Fibroblast of skin of scalp (primary cell): ENCODE data around the gene THOC7.
A peak's percentile ranks its signal among the peaks of the same experiment; 100 is the strongest.

Experiments used
- DNase-seq: peaks from one replicate; pipeline ENCODE4 v3.0.0-alpha.2; 2013

THOC7 gene

GRCh38 chr3:63878394-63879060, 14.9 kb upstream of the THOC7 start:
- no peak for DNase-seq

DNA sequence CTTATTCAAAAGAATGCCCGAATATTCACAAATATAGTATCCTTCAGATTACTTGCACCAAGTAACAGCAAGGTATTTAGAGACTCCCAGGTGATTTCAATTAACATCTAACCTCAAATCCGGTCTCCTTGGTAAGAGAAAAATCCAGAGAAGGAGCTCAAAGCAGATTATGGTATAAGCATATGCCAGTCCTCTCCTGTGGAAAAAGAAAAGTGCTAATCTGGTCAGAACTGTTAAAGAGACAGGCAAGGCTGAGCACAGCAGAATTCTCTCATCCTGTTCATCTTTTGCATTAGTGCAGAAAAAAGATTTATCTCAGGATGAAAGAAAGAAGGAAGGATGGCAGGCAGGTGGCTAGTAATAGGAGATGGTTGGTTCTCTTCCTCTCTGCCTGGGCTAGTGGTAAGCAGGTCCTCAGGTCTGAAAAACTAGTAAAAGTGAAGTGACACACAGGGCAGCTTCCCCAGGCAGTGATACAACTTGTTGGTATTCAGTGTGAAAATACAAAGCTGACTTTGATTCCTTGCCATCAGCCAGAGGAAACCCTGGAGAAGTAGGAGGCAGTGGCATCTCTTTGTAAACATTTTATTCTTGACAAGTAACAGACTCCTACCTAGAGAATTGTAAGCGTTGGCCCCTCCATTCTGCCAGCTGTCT, 14.3 kb upstream of the THOC7 start:
- DNase-seq: peak; percentile 43

- DNase-seq: no peak
Measured at GRCh38 chr3:63876260-63876659, 12.7 kb upstream of the THOC7 start.

DNA sequence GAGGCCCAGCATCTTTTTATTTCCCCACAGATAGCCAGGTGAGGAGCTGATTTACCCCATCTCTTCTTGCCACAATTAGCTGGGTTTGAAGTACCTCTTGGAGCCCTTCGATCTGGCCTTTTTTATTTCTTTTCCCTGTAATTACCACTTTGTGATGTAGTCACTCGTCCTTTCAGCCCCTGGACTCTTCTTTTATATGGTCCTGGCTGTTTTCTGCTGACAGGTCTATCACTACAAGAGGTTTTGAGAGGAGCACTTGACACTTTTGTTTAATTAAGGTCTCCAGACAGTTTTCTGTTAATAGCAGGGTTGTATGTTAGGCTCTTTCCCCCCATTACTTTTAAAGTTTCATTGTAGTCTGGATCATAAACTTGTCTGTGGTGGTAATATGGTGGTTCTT, 11.9 kb upstream of the THOC7 start:
- no peak for DNase-seq

DNA sequence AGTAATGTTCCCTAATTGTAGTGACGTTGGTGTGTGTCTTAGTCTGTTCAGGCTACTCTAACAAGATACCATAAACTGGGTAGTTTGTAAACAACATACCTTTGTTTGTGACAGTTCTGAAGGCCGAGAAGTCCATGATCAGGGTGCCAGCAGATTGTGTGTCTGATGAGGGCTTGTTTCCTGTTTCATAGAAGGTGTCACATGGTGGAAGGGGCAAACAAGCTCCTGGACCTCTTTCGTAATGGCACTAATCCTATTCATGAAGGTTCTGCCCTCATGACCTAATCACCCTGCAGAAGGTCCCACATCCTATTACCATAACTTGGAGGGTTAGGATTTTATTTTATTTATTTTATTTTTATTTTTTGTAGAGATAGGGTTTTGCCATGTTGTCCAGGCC, 11.2 kb upstream of the THOC7 start:
- DNase-seq: no peak

DNA sequence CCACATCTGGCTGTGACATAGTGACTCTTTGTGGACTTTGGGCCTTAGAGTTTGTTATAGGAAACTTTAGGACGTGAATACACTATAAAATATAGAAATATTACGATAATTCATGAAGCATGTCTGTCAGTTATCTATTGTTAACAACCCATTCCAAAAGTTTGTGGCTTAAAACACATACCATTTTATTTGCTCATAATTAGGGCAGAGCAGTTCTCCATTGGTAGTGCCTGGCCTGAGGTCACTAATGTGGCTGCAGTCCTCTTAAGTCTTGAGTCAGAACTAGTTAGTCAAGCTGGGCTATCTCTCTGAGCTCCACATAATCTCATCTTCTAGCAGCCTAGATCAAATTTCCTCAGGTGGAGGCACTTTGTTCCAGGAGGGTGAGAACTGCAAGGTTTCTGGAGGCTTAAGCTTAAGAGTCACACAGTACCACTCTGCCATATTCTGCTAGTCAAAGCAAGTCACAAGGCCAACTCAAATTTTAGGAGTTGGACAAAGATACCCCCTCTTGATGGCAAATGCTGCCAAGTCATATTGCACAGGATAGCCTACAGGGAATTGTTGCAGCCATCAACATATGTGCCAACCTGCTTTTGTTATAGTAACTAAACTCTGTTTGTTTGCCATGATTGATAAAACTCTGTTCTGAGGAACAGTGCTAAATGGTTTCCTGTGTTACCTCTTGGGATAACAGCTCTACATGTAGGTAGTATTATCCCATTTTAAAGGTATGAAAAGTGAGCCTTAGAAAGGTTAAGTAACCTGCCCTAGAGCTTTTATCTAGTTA, 8.7 kb upstream of the THOC7 start:
- DNase-seq: peak; percentile 77

- no peak for DNase-seq
Measured at GRCh38 chr3:63870615-63871005, 7.0 kb upstream of the THOC7 start.

- DNase-seq: no peak
Measured at GRCh38 chr3:63869940-63870614, 6.5 kb upstream of the THOC7 start.

DNA sequence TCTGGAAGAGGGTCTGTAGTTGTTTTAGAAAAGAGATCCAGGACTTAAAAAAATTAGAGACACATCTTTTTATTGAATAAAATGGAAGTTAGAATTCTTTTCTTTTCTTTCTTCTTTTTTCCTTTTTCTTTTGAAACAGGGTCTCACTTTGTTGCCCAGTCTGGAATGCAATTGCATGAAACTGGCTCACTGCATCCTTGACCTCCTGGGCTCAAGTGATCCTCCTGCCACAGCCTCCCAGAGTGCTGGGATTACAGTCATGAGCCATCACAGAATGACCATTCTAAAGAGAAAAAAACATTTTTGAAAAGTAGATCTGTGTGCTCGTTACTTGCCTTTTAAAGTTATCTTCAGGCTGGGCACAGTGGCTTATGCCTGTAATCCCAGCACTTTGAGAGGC, 3.6 kb upstream of the THOC7 start:
- no peak for DNase-seq

GRCh38 chr3:63864965-63865327, 1.3 kb upstream of the THOC7 start:
- no peak for DNase-seq

DNA sequence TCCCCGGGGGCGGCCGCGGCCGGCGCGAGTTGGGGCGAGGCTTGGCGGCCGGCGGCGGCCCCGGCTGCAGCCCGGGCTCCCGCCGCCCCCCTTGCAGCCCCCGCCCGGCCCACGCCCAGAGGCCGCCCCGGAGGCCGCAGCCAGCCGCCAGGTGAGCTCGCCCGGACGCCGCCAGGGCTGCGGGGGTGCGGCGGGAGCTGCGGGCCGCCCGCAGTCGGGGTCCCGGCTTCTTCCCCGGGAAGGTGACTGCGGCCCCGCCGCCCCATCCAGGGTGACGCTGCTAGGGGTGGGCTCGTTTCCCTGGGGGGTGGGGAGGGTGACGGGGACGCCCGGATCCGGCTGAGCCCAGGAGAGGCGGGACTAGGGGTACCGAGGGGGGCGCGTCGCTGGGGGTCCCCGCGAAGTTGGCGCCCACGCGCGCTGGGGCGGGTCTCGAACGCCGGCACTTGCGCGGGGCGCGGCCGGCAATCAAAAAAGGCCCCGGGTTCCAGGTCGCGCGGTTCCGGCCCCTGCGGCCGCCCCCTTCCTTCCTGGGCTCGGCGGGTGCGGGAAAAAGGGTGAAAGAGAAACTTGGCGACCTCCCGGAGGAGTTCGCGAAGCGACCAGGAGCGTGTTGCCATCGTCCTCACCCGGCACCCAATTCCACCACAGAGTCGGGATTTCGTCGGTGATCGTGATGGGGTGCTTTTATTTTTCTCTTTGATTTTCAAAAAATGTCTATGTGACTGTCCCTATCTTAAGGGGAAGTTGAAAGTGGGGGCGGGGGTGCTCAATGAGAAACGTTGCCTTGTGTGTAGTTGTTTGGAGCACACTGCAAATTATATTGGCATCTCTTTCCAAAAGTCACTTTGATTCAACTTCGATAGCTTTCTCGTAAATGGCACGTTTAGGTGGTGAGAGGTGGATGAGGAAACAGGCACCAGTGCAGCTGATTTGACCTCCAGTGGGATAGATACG, 681 bp upstream of the THOC7 start:
- peak; percentile 24 for DNase-seq

DNA sequence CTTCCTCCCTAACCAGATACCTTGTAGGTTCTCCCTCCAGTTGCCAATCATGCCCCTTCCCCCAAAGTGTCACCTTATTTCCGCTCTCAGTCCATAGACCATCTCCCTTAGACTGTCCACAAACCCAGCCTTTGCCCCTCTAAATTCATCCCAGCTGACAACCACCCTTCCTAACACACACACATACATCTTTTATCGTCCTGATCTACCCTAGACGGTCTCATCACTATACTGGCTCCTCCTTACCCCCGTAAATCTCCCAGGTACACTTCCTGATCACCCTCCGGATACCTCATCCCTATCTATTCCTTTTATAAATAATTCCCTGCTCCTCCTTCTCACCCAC, 828 bp downstream of the THOC7 start:
- DNase-seq: no peak

DNA sequence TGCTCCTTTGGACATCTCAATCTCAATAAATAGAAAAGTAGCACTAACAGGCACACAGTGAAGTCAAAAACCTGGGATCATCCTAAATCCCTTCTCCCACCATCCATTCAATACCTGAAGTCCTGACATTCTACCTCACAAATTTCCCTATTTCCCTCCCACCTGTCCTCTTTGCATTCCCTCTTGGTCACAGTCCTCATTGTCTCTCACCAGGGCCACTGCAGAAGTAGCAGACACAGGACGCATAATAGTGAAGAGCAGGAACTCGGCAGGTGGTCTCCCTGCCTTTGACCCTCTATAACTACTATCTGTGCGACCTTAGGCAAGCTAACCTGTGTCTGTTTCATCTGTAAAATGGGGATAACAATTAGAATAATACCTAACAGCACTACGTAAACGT, 2.3 kb downstream of the THOC7 start:
- no peak for DNase-seq

GRCh38 chr3:63860776-63861175, 2.8 kb downstream of the THOC7 start:
- no peak for DNase-seq

DNA sequence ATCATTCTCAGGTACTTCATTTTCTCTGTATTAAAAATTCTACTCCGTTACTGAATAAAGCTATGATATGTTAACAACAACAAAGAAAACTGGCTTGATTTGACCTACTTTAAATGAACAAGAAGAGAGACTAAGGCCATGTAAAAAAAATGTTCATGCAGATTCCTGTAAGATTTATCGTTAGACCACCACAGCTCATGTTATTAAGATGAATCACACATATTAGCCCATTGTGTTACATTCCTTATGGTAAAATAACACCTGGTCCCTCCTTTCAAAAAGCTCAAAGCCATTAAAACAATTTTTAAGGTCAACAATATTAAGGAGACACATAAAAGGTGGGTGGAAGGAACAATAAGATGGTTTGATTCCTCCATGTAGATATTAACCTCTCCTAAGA, 6.3 kb downstream of the THOC7 start:
- DNase-seq: peak; percentile 30

DNA sequence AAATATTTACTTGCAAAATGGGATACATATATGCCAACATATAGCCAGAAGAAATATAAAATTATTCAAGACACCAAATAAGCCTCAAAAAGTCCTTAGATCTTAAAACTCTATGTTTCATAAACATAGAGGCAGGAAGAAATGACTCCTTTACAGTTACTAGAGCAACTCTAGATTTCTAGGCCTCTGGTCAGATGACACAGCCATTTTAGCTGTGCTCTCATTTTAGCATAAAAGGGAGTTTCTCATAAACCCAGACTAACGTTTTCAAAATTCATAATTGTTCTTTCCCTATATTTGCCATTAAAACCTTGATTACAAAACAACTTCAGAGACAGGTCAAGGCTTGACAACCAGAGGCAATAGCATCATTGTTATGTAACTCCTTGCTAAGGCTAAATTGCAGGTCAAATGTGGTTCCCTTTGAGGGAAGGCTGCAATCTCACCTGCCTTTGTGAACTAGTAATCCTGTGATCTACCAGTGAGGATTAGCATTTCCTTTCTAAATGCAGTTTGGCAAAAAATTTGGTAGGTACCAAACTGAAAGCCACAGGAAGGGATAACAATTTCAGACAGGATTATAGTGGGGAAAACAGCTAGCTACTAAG, 8.2 kb downstream of the THOC7 start:
- DNase-seq: no peak

GRCh38 chr3:63853106-63853505, 10.5 kb downstream of the THOC7 start:
- no peak for DNase-seq

DNA sequence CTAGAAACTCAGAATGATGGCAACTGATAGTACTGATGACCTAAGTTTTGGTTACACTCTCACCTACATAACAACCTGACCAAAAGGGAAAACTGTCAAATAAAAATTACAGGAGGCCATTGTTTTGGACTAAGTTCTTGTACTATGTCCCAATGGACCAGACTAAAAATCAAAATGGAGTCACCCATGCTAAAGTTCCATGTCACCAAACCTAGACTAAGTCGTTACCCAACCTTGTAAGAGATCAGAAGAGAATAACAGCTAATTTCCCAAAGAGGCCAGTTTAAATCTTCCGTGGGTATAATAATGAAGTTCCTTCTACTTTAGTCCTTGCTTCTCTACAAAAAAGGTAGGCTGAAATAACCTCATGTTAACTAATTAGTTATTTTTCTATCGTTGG, 12.3 kb downstream of the THOC7 start:
- DNase-seq: no peak

DNA sequence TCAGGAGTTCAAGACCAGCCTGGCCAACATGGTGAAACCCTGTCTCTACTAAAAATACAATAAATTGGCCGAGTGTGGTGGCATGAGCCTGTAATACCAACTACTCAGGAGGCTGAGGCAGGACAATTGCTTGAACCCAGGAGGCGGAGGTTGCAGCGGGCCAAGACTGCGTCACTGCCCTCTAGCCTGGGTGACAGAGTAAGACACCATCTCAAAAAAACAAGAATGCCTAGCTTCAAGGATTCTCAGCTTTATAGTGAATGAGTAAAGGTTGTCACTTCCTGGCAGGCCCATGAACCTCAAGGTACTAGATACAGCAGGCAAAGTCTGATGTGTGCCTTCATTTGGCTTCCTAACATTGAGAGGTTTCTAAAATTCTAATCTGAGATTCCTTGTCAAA, 14.4 kb downstream of the THOC7 start:
- no peak for DNase-seq

DNA sequence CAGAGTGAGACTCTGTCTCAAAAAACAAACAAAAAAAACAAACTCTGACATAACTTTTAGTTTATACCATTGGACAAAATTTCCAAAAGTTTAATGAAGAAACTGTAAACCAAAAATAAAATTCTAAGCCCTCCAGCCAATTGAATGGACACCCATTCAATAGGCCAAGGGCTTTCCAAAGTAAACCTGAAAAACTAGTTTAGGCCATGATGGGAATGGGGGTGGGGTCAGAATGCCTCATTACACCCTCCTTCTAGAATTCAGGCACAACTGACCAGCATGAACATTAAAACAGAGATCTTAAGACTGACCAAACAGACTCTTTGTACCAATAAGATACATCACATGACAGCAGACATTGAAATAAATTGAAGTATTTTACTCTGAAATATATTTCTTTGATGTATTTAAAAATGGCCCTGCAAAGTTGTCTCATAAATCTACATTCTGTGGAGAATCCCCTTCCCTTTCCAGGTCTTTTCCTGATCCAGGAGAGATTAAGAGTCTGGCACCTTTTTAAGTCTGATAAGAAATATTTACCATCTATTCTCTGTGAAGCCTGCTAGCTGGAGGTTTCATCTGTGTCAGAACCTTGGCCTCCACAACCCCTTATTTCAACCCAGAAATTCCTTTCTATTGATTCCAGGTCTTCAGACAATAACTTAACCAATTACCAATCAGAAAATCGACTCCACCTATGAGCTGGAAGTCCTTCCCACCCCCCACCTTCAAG, 15.7 kb downstream of the THOC7 start:
- DNase-seq: no peak

DNA sequence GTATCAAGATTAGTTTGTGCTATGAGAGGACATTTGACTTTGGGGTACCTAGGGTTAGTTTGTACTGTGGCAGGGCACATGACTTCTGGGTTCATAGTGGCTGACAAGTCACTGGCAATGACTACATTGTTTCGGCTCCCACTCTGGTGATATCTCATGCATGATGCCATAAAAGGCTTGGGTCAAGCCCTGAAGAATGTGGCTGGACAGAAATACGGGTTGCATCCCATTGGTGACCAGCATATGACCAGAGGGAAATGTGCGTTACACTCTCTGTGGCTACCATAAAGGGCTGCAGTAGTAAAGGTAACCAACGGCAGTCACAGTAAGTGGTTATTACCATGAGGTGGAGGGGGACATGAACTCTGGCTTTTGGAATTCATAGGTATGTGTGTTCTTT, 18.4 kb downstream of the THOC7 start:
- no peak for DNase-seq
